ENCODE measurements around the gene HSPA13.

DNA sequence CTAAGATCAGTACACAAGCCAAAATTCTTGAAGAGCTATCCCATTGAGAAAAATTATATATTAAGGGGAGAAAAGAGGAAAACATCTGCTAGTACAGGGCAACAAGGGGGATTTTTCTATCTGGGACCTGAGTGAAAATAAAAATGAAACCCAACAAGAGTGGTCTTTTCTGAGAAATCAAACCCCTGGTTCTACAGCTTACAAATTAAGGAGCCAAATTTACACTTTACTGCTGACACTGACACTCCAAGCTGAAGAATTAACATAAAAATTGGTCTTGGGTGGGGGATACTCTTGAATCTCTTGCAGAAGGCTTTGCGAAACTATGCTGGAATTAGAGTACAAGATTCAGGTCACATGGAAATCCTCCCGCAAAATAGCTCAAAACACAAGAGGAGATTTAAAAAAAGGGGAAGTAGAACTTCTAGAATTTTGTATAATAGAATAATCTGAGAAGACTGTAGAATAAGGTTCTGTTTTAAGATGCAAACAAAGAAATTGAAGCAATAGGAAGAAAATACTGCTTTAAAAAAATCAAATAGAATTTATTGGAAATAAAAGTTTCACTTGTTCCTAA, 32.1 kb upstream of the HSPA13 start:
- TF ChIP-seq, protein P1, sequence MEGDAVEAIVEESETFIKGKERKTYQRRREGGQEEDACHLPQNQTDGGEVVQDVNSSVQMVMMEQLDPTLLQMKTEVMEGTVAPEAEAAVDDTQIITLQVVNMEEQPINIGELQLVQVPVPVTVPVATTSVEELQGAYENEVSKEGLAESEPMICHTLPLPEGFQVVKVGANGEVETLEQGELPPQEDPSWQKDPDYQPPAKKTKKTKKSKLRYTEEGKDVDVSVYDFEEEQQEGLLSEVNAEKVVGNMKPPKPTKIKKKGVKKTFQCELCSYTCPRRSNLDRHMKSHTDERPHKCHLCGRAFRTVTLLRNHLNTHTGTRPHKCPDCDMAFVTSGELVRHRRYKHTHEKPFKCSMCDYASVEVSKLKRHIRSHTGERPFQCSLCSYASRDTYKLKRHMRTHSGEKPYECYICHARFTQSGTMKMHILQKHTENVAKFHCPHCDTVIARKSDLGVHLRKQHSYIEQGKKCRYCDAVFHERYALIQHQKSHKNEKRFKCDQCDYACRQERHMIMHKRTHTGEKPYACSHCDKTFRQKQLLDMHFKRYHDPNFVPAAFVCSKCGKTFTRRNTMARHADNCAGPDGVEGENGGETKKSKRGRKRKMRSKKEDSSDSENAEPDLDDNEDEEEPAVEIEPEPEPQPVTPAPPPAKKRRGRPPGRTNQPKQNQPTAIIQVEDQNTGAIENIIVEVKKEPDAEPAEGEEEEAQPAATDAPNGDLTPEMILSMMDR (IDR thresholded peaks at IDR 0.05) = no peak
- TF ChIP-seq POLR2A (IDR thresholded peaks at IDR 0.05) = no peak

All from lower leg skin (tissue), 3 donors.